HuH-7 (cell line): ENCODE results near the gene BLOC1S6.
"Not testable (repeated sequence)": the region's sequence is repeated elsewhere in the genome, so short reads cannot be mapped to it uniquely, and the experiment has no call there.

Source experiments
- DNase-seq: peaks from one replicate; pipeline ENCODE4 v3.0.0; 2011; ENCODE audit warnings: low spot score

BLOC1S6 gene

DNA sequence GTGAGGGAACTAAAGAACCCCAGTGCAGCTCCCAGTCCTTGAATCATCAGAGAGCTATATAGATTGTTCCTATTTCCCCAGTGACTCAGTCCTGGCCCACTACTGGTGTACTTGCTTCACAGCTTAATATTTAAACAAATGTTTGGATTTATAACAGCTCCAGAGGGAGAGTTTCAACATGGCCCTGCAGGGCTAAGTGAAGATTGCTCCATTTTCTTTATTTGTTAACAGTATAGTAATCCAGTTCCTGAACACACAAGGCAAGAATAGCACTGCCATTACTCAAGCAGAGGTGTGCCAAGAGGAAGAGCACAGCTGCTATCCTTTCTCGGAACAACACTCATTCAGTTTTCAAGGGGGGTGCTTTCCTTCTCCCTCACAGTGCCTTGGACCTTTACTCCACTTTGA is 54.2 kb downstream of the BLOC1S6 start:
- peak; percentile 78 for DNase-seq

DNA sequence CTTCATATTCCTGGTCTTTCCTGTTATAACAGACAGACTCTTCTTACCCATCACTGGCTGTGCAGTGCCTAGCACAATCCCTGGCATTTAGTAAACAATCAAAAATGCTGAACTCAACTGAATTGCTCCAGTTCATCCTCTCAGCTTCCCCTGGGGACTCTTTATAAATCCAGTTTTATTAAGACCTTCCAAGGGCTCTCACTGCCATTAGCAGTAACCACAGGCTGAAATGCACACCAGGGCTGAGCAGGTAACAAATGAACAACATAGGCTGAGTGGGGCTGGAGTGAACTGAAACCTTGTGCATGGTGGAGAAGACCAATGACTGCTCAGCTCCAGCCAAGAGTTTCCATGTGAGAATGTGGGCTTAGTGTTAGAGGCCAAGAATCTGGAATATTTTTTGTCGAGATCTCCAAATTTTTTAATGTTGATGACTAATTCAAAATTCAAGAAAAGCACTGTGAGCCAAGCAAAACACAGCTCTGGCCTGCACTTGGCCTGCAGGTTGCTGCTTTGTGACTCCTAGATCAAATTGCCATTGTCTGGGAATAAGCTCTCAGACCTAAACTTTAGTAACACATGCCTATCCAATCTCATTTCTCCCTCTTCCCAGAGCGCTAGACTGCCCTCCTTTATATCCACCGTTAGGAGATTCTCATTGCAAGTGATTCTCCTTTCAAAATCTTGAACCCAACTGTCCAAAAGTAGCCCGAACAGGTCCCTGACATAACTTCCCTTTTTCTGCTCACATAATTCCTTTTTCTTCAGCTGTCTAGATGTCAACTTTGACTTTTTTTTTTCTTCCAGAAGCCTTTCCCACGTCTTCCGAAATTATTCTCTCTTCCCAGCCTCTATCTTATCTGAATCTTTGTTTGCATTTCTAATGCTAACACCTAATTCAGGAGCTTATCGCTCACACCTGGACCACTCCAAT is 55.1 kb downstream of the BLOC1S6 start:
- DNase-seq: no peak

DNA sequence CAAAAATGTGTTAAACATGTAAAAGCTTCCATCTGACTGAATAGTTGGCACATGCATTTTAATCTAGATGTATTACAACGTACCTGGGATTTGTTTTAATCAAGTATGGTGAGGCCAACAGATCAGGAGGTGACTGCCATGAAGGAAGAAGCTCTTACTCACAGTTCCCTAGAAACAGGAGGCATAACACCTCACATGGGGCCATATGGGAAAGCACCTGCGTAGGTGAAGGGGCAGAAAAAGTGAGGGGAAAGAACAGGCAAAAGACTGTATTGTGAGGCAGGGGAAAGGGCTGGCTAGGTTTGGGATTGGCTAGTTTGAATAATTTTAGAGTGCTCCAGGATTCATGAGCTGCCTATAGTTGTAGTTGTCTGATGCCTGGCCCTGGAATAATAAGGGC is 57.3 kb downstream of the BLOC1S6 start:
- no peak for DNase-seq

DNA sequence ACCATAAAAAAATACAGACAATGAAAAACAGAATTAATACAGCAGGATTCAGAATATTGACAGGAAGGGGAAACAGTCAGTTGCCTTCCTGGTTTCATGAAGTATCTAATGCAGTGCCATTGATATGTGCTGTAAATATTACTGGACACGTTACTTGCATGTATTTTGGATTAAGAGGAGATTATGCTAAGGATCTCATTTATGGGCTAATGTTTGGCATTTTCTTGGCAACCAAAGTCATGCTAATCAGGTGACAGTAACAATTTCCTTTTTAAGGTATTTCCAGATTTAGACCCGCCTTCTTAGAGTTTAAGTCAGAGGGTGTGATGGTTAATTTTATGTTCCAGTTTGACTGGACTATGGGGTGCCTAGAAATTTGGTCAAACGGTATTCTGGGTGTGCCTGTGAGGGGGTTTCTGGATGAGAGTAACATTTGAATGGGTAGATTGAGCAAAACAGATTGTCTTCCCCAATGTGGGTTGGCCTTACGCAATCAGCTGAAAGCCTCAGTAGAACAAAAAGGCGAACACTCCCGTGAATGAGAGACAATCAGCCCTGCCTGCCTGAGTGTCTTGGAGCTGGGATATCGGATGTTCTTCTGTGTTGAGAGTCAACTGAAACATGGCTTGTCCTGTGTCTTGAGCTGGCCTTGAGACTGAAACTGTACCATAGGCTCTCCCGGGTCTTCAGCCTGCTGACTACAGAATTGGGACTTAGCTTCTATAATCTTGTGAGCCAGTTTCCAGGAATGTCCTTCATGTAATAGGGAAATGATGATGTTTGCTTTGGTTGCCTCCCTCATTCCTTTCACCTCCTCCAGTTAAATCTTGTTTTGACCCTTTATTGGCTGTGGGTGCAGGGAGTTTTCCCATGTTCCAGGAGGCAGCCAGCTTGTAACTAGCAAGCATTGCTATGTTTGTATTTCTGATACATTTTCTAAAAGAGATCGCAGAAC is 58.1 kb downstream of the BLOC1S6 start:
- DNase-seq: no peak

DNA sequence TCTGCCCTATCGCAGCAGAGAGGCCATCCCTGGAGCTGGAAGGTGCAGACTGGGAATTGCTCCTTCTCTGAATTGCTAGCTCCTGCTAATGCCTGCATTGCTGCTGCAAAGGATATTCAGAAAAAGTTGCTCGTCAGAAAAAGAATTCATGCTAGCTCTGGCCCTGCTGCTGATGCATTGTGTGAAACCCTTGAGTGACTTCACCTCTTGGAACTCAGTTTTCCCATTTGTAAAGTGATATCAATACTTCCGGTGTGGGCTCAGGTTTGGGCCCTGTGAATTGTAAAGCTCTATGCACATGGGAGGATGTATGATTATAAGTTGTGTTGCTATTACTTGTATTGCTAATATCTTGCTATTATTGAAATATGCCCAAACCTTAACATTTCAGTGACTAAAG is 59.0 kb downstream of the BLOC1S6 start:
- DNase-seq: no peak

DNA sequence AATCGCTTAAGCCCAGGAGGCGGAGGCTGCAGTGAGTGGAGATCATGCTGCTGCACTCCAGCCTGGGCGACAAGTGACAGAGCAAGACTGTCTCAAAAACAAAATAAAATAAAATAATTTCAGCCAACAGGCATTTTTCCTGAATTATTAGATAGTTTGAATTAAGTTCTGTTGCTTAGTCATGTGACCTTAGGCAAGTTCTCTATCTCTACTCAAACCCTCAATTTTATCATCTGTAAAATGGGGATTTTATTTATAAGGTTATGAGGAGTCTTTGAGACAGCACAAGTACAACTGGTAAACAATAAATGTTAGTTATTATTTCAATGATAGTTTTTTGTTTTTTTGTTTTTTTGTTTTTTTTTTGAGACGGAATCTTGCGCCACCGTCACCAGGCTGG is 60.6 kb downstream of the BLOC1S6 start:
- no peak for DNase-seq

DNA sequence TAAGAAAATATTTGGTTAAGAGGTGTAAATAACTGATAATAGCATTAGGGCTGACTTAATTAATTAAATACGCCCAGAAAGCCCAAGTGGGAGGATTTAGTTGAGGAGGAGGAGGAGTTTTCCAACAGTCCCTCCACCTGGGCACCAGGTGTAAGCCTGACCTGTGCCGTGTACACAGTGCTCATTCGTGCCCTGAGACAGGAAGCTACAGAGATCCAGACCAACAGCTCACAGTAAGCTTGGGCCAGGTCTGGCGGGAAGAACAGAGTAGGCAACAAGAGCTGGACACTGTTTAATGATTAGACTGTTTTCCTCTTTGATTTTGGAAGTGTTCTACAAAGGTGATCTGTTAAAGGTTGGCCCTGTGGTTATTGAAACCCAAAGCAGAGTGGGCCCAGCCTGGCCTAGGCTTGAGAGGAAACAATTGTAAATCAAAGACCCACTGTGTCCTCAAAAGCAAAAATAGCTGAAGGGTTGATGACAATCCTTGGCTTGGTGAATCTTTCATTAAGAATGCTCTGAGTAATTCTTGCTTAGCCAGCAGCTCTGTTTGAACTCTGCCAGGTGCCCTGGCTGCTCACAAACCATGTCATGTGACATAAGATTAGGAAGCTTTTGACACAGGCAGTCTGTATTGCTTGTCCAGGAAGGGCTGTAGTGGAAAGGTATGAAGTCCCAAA is 61.5 kb downstream of the BLOC1S6 start:
- DNase-seq: no peak

DNA sequence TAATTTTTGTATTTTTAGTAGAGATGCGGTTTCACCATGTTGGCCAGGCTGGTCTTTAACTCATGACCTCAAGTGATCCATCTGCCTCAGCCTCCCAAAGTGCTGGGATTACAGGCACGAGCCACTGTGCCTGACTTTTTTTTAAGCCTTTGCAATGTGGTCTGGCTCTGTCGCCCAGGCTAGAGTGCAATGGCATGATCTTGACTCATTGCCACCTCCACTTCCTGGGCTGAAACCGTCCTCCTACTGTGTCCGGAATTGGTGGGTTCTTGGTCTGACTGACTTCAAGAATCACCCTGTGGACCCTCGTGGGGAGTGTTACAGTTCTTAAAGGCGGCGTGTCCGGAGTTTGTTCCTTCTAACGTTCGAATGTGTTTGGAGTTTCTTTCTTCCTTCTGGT is 62.8 kb downstream of the BLOC1S6 start:
- DNase-seq: not testable (repeated sequence)

DNA sequence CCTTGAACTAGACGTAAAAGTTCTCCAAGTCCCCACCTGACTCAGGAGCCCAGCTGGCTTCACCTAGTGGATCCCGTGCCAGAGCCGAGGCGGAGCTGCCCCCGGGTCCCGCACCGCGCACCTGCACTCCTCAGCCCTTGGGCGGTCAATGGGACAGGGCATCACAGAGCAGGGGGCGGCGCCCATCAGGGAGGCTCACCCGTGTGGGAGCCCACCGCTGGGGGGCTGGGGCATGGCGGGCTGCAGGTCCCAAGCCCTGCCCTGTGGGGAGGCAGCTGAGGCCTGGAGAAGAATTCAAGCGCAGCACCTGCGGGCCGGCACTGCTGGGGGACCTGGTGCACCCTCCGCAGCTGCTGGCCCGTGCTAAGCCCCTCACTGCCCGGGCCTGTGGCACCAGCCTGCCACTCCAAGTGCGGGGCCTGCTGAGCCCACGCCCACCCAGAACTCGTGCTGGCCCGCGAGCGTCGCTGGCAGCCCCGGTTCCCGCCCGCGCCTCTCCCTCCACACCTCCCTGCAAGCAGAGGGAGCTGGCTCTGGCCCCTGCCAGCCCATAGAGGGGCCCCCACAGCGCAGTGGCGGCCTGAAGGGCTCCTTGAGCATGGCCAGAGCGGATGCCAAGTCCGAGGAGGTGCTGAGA is 63.8 kb downstream of the BLOC1S6 start:
- DNase-seq: no peak

DNA sequence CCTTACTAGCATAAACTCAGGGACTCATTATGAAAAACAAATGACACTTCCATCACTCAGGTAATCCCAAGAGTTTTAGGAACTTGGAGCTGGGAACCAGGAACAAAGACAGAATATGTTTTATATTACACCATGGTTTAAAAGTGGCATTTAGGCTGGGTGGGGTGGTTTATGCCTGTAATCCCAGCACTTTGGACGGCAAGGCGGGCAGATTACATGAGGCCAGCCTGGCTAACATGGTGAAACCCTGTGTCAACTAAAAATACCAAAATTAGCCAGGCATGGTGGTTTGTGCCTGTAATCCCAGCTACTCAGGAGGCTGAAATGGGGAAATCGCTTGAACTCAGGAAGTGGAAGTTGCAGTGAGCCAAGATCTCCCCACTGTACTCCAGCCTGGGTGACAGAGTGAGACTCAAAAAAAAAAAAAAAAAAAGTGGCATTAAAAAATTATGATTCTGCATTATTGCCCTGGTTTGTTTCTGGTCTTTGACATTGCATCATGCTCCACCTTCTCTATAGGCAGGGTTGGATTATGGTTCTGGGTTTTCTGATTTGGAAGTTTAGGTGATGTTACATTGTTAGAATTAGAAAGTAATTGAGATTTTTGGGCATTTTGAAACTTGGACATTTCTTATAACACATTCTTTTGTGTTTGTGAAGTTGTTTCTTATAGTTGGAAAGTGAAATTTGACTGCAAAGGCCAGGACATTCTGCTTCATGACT is 66.7 kb downstream of the BLOC1S6 start:
- DNase-seq: no peak

DNA sequence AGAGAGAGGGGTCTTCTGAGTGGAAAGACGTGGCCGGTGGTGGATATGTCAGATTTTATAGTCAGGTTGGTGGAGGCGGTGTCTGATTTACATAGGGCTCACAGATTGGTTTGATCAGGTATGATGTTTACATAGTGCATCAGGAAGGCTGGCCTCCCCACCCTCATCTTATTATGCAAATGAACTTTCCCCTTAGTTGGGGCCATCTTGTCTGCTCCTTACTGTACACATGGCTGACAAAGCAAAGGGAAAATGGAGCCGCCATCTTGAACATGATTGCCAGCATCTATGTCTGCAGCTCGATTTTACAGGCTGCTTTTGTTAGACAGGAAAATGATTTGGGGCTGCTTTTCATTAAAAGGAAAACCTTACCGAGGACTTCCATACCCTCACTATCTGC is 67.6 kb downstream of the BLOC1S6 start:
- no peak for DNase-seq

DNA sequence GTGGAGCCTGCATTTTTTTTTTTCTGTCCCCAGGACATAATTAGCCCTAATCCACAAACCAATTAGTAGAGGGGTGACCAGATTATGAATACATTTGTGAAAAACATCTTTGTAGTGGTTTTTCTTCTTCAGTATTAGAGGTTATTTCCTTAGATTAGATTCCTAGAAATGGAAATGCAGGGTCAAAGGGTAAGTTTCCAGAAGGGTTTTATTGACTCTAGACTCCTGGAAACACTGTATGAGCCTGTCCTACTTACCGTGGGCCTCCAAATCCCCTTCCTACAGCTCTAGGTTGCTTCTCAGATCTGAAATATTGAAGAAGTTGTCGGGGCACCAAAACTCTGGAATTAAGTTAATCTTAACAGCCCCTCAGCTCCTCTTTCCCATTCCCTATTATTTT is 70.1 kb downstream of the BLOC1S6 start:
- no peak for DNase-seq

DNA sequence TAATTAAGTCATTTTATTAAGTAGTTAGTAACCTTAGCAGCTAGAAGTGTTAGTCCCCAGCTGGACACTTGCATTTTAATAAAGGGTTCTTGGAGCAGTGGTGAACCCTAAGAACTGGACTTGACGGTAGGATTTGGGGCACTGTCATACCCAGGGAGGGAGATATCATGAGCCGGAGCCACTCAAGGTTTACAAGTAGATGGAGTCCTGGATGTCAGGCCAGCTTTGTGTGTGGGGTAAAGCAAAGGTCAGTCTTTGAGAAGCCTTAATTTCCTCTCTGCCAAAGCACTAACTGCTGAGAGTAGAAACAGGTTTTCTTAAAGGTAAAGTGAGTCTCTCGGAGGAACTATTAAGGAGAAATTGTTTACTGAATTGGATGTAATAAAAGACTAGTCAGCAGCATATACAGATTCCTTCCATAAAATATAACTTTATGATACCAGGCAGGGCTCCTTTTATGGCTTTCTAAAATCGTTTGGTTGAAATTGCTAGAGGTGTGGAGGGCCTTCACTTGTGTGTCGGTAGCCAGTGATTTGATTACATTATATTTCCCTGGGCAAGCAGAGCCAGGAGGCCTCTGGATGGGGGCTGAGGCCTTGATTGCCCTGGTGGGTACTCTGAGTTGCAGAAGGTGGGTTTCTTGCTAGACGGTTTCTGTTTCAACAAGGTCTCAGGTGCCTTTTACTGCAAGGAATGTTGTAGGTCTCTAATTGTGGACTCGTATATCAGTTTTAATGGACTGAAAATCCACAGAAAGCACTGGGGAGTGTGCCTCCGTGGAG is 70.8 kb downstream of the BLOC1S6 start:
- no peak for DNase-seq
